ENCODE data around the gene CACNA2D3. TPM values are rescaled to one million over a fixed set of nuclear protein-coding genes. Genes with fewer than 3 reads are reported as not detected.

CACNA2D3 gene
- polyA plus RNA-seq, 3 donors = 8.3 to 21.5 (median 10.4) TPM

GRCh38 chr3:54950391-54951003, 828.1 kb downstream of the CACNA2D3 start:
- Histone ChIP-seq H3K79me2 (ENCODE audit: insufficient read depth, low read length) (no peaks in the 10 kb centered on the region), H2AFZ (ENCODE audit: insufficient read depth, low read depth, low read length, poor library complexity, severe bottlenecking) (no peak overlapping the region), H4K20me1 (ENCODE audit: insufficient read depth, low read length) (no peaks in the 10 kb centered on the region), H3K4me3 (replicated peaks in 1 of 3; ENCODE audit: low read depth in 2 of 3, low read length in 3 of 3) (no peak overlapping the region), H3K27me3 (ENCODE audit: control insufficient read depth in 2 of 2, insufficient read depth in 2 of 2, low read length in 2 of 2) (no peaks in the 10 kb centered on the region), H3K4me1 (ENCODE audit: control insufficient read depth in 1 of 2, insufficient read depth in 2 of 2, low read length in 2 of 2) (no peaks in the 10 kb centered on the region), H3K9ac (ENCODE audit: insufficient read depth, low read length, poor library complexity, severe bottlenecking) (no peak overlapping the region), H3K27ac (ENCODE audit: low read depth in 1 of 2, low read length in 2 of 2) (no peak overlapping the region), H3K36me3 (replicated peaks in 1 of 2; ENCODE audit: control insufficient read depth in 1 of 2, insufficient read depth in 2 of 2, low read length in 2 of 2) (no peaks in the 10 kb centered on the region), H3K4me2 (replicated peaks; ENCODE audit: extremely low read depth, low read length, poor library complexity, severe bottlenecking) (no peak overlapping the region), H3K9me3 (replicated peaks in 1 of 2; ENCODE audit: control insufficient read depth in 1 of 2, insufficient read depth in 1 of 2, low read length in 2 of 2) (no peaks in the 10 kb centered on the region)
- Mint-ChIP-seq H3K27me3 (ENCODE audit: low read depth in 3 of 3) (peaks cover 0 to 10% (median 9%) of the 10 kb centered on the region in 3 donors), H3K4me1 (peaks cover 6% of the 10 kb centered on the region), H3K4me3 (no peak overlapping the region), H3K27ac (no peak overlapping the region), H3K36me3 (no peaks in the 10 kb centered on the region), H3K9me3 (peaks cover 0 to 2% (median 0%) of the 10 kb centered on the region in 7 donors)
- no peak for DNase-seq
- TF ChIP-seq CTCF (IDR thresholded peaks at IDR 0.05) = no peak
- whole genome bisulfite sequencing (ENCODE audit: insufficient coverage) = 29% methylated on average over 6 of the region's 7 CpGs
- intact Hi-C loops (cut with micrococcal nuclease) = loop anchor here in 1 of 2 donors (5.0 kb wide), 1 partner anchor 232 kb away; no protein-coding TSS in a partner anchor

DNA sequence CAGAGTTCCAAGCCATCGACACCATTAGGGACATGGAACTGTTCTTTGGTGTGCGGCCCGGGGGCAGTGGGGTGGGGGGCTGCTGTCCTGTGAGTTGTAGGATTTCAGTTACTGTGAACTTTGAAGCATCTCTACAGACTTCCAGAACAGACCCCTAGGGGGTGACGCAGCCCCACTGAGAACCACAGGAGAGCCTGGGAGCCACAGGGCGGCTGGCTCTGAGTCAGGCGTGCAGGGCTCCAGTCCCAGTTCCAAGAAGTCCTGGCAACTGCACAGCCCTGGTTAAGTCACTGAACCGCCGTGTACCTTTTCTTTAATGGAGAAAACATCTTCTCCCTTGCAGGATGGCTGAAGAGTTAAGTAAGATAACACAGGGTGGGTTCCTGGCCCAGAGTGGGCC, 829.1 kb downstream of the CACNA2D3 start:
- Mint-ChIP-seq H3K4me1 (peaks cover 6% of the 10 kb centered on the region), H3K36me3 (no peaks in the 10 kb centered on the region), H3K9me3 (peaks cover 0 to 2% (median 0%) of the 10 kb centered on the region in 7 donors), H3K4me3 (no peak overlapping the region), H3K27me3 (ENCODE audit: low read depth in 3 of 3) (peaks cover 0 to 5% (median 5%) of the 10 kb centered on the region in 3 donors), H3K27ac (peak overlapping the region in 1 of 7 donors; percentile 48)
- Histone ChIP-seq H3K4me2 (replicated peaks; ENCODE audit: extremely low read depth, low read length, poor library complexity, severe bottlenecking) (no peak overlapping the region), H3K4me3 (replicated peaks in 1 of 3; ENCODE audit: low read depth in 2 of 3, low read length in 3 of 3) (no peak overlapping the region), H3K79me2 (ENCODE audit: insufficient read depth, low read length) (no peaks in the 10 kb centered on the region), H4K20me1 (ENCODE audit: insufficient read depth, low read length) (no peaks in the 10 kb centered on the region), H3K4me1 (ENCODE audit: control insufficient read depth in 1 of 2, insufficient read depth in 2 of 2, low read length in 2 of 2) (no peaks in the 10 kb centered on the region), H3K9ac (ENCODE audit: insufficient read depth, low read length, poor library complexity, severe bottlenecking) (no peak overlapping the region), H2AFZ (ENCODE audit: insufficient read depth, low read depth, low read length, poor library complexity, severe bottlenecking) (no peak overlapping the region), H3K27me3 (ENCODE audit: control insufficient read depth in 2 of 2, insufficient read depth in 2 of 2, low read length in 2 of 2) (no peaks in the 10 kb centered on the region), H3K27ac (ENCODE audit: low read depth in 1 of 2, low read length in 2 of 2) (no peak overlapping the region), H3K36me3 (replicated peaks in 1 of 2; ENCODE audit: control insufficient read depth in 1 of 2, insufficient read depth in 2 of 2, low read length in 2 of 2) (no peaks in the 10 kb centered on the region), H3K9me3 (replicated peaks in 1 of 2; ENCODE audit: control insufficient read depth in 1 of 2, insufficient read depth in 1 of 2, low read length in 2 of 2) (no peaks in the 10 kb centered on the region)
- TF ChIP-seq CTCF (IDR thresholded peaks at IDR 0.05) = peak; percentile 73
- peak; percentile 42 to 61 (median 57) for DNase-seq
- 82% methylated on average over 5 of the region's 8 CpGs for WGBS (ENCODE audit: insufficient coverage)
- intact Hi-C loops (cut with micrococcal nuclease) = loop anchor here in 1 of 2 donors (5.0 kb wide), 1 partner anchor 231 kb away; no protein-coding TSS in a partner anchor

Measured in CD14-positive monocyte (primary cell).